HG03565 (cell line): ENCODE data around the gene DSC2.
"Not testable (repeated sequence)": the region's sequence is repeated elsewhere in the genome, so short reads cannot be mapped to it uniquely, and the experiment has no call there.

Source experiments
- ATAC-seq: cut with Tn5 transposase; IDR thresholded peaks from one replicate; pipeline ENCODE4 v1.9.1; 2021; ENCODE audit warnings: mild to moderate bottlenecking, moderate library complexity; ENCODE audit not compliant: unreplicated experiment

The DSC2 gene

GRCh38 chr18:31045599-31045998 lies 56.6 kb downstream of the DSC2 start:
- ATAC-seq = no peak

- ATAC-seq = no peak
Observed at GRCh38 chr18:31044926-31045325, 57.3 kb downstream of the DSC2 start.

GRCh38 chr18:31043709-31044108 lies 58.5 kb downstream of the DSC2 start:
- ATAC-seq = no peak

GRCh38 chr18:31042406-31043181 lies 59.6 kb downstream of the DSC2 start, which contains the start of gene DSC3:
Gene DSC3 (minus strand): TSS chr18:31042742. CDS start chr18:31042660, 82 bp downstream.
- ATAC-seq = no peak

- no peak for ATAC-seq
Observed at GRCh38 chr18:31042084-31042405, 60.2 kb downstream of the DSC2 start.

GRCh38 chr18:31041271-31042083 lies 60.7 kb downstream of the DSC2 start:
- ATAC-seq = no peak

- no peak for ATAC-seq
Observed at GRCh38 chr18:31040686-31041270, 61.4 kb downstream of the DSC2 start.

GRCh38 chr18:31039426-31039825 lies 62.8 kb downstream of the DSC2 start:
- ATAC-seq = no peak

GRCh38 chr18:31037686-31038085 lies 64.5 kb downstream of the DSC2 start:
- ATAC-seq = not testable (repeated sequence)

GRCh38 chr18:31034541-31034940 lies 67.7 kb downstream of the DSC2 start:
- ATAC-seq = no peak

GRCh38 chr18:31030574-31031278 lies 71.5 kb downstream of the DSC2 start:
- no peak for ATAC-seq

- no peak for ATAC-seq
Observed at GRCh38 chr18:31015715-31016434, 86.3 kb downstream of the DSC2 start.

- ATAC-seq = not testable (repeated sequence)
Observed at GRCh38 chr18:31011455-31011854, 90.8 kb downstream of the DSC2 start.

- ATAC-seq = no peak
Observed at GRCh38 chr18:31010601-31011000, 91.6 kb downstream of the DSC2 start.
